ENCODE measurements around the gene ARPC2. TPM values are rescaled to one million over a fixed set of nuclear protein-coding genes. Genes with fewer than 3 reads are reported as not detected.

Gene ARPC2
- total RNA-seq, 4 donors from 2014 or later: 210 to 284 (median 246) TPM

- TF ChIP-seq POLR2A (IDR thresholded peaks at IDR 0.05): peak; percentile 54 to 77
- TF ChIP-seq, protein P1, sequence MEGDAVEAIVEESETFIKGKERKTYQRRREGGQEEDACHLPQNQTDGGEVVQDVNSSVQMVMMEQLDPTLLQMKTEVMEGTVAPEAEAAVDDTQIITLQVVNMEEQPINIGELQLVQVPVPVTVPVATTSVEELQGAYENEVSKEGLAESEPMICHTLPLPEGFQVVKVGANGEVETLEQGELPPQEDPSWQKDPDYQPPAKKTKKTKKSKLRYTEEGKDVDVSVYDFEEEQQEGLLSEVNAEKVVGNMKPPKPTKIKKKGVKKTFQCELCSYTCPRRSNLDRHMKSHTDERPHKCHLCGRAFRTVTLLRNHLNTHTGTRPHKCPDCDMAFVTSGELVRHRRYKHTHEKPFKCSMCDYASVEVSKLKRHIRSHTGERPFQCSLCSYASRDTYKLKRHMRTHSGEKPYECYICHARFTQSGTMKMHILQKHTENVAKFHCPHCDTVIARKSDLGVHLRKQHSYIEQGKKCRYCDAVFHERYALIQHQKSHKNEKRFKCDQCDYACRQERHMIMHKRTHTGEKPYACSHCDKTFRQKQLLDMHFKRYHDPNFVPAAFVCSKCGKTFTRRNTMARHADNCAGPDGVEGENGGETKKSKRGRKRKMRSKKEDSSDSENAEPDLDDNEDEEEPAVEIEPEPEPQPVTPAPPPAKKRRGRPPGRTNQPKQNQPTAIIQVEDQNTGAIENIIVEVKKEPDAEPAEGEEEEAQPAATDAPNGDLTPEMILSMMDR (IDR thresholded peaks at IDR 0.05): peak in 4 of 6 experiments; percentile 5 to 27 (median 14)
- H3K36me3 ChIP-seq: peaks cover 0 to 46% (median 3%) of the 10 kb centered on the region in 3 donors
These were observed 53.1 kb downstream of the ARPC2 start, which contains the start of the genes AAMP and PNKD for GRCh38 chr2:218269900-218270720. AAMP (minus strand) TSS chr2:218270137; CDS start chr2:218270086, 51 bp downstream. PNKD (plus strand) TSS chr2:218270519; CDS start chr2:218270536, 17 bp downstream.

GRCh38 chr2:218270721-218271486 is 53.9 kb downstream of the ARPC2 start:
- Histone ChIP-seq H3K9me3 (no peaks in the 10 kb centered on the region), H3K27me3 (no peaks in the 10 kb centered on the region), H3K4me3 (peak overlapping the region; percentile 56 to 96 (median 70)), H3K36me3 (peaks cover 0 to 46% (median 3%) of the 10 kb centered on the region in 3 donors), H3K27ac (peak overlapping the region; percentile 47 to 84 (median 76)), H3K4me1 (peaks cover 0 to 55% (median 24%) of the 10 kb centered on the region in 4 donors)
- TF ChIP-seq, protein P1 (IDR thresholded peaks at IDR 0.05): no peak
- no peak for TF ChIP-seq POLR2A (IDR thresholded peaks at IDR 0.05)
- peak in 1 of 3 donors; percentile 58 for DNase-seq

More at GRCh38 chr2:218269900-218270720, 53.1 kb downstream of the ARPC2 start, which contains the start of the genes AAMP and PNKD:
- H3K4me1 ChIP-seq: peaks cover 2 to 62% (median 24%) of the 10 kb centered on the region in 4 donors
- H3K27me3 ChIP-seq: no peaks in the 10 kb centered on the region
- H3K9me3 ChIP-seq: no peaks in the 10 kb centered on the region
- DNase-seq: peak; percentile 100
- peak within 1 kb of the TSS; percentile 81 to 90 (median 84) for H3K27ac ChIP-seq
- peak within 1 kb of the TSS; percentile 80 to 96 (median 83) for H3K4me3 ChIP-seq

DNA sequence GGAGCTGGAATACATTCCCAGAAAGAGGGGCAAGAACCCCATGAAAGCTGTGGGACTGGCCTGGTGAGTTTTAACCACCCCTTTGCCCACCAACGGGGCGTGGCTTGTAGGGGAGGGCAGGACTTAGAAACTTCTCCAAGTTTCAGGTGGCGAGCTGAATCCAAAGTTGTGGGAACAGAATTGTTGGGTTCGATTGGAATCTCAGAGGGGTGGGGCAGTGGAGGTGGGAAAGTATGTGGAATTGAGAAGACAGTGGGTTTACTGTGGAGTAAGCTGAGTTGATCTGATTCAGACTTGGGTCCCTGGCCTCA is 54.5 kb downstream of the ARPC2 start:
- peak overlapping the region; percentile 47 to 84 (median 76) for H3K27ac ChIP-seq
- TF ChIP-seq, protein P1 (IDR thresholded peaks at IDR 0.05): no peak
- no peak for TF ChIP-seq POLR2A (IDR thresholded peaks at IDR 0.05)
- H3K4me3 ChIP-seq: peak overlapping the region in 2 of 4 donors; percentile 59 to 96
- peaks cover 0 to 55% (median 24%) of the 10 kb centered on the region in 4 donors for H3K4me1 ChIP-seq
- H3K36me3 ChIP-seq: peaks cover 0 to 46% (median 3%) of the 10 kb centered on the region in 3 donors
- H3K9me3 ChIP-seq: no peaks in the 10 kb centered on the region
- no peaks in the 10 kb centered on the region for H3K27me3 ChIP-seq
- DNase-seq: no peak

DNA sequence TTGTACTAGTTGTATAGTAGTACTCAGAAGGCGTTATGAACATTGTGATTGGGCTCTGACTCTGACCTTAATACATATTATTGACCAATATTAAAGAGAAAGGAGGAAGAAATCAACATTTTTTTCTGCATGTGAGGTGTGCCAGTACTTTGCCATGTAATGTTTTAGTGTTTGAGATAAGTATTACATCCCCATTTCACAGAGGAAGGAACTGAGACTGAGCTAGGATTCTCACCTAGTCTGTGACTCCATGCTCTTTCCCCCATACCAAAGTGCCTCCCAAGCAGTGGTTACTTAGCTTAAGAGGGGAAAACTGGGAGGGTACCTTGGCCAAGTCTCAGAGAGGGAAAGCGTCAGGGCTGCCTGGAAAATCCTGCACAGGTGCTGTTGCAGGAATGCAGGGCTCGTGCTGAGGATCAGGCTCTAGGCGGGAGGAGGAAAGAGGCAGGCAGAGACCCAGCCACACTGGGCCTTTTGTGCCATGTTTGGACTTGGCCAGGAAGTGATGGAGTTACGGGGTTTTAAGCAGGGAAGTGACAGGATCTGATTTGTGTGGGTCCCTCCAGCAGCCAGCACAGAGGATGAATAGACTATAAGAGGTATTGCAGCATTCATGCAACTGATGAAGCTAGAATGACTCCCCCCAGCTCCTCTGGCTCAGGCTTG is 55.0 kb downstream of the ARPC2 start:
- Histone ChIP-seq H3K27me3 (no peaks in the 10 kb centered on the region), H3K4me3 (peak overlapping the region in 1 of 4 donors; percentile 59), H3K27ac (peak overlapping the region; percentile 47 to 83 (median 68)), H3K36me3 (peaks cover 0 to 46% (median 3%) of the 10 kb centered on the region in 3 donors), H3K9me3 (no peaks in the 10 kb centered on the region), H3K4me1 (peaks cover 0 to 55% (median 24%) of the 10 kb centered on the region in 4 donors)
- DNase-seq: peak in 1 of 3 donors; percentile 53
- TF ChIP-seq, protein P1 (IDR thresholded peaks at IDR 0.05): peak in 1 of 6 experiments; percentile 16
- no peak for TF ChIP-seq POLR2A (IDR thresholded peaks at IDR 0.05)
